Stimulated activated CD8-positive, alpha-beta memory T cell treated with anti-CD3 and anti-CD28 coated beads, Interleukin-15, amount 100 ng/mL, for 48 hours (primary cell): ENCODE measurements around the gene TMCC3.

ENCODE experiments used
- DNase-seq, 2 donors: peaks; one replicate each; pipeline ENCODE4 v3.0.0-alpha.2; 2020; ENCODE audit warnings: low read depth in 2 of 2

The TMCC3 gene

GRCh38 chr12:94671917-94672316, 21.6 kb upstream of the TMCC3 start:
- DNase-seq = no peak

GRCh38 chr12:94670898-94671297, 20.5 kb upstream of the TMCC3 start:
- no peak for DNase-seq

GRCh38 chr12:94670075-94670474, 19.7 kb upstream of the TMCC3 start:
- no peak for DNase-seq

GRCh38 chr12:94667031-94667540, 16.7 kb upstream of the TMCC3 start:
- no peak for DNase-seq

- no peak for DNase-seq
These were observed 15.8 kb upstream of the TMCC3 start for GRCh38 chr12:94666158-94666557.

GRCh38 chr12:94663702-94664101, 13.3 kb upstream of the TMCC3 start:
- DNase-seq = no peak

GRCh38 chr12:94663071-94663470, 12.7 kb upstream of the TMCC3 start:
- DNase-seq = no peak

- DNase-seq = no peak
These were observed 10.1 kb upstream of the TMCC3 start for GRCh38 chr12:94660436-94660835.

- no peak for DNase-seq
These were observed 9.1 kb upstream of the TMCC3 start for GRCh38 chr12:94659346-94659930.

GRCh38 chr12:94658931-94659330, 8.6 kb upstream of the TMCC3 start:
- no peak for DNase-seq

GRCh38 chr12:94656556-94656955, 6.2 kb upstream of the TMCC3 start:
- no peak for DNase-seq

GRCh38 chr12:94649349-94650142, 811 bp downstream of the TMCC3 start:
- no peak for DNase-seq

GRCh38 chr12:94648578-94648977, 1.8 kb downstream of the TMCC3 start:
- no peak for DNase-seq

GRCh38 chr12:94644141-94644979, 6.0 kb downstream of the TMCC3 start:
- no peak for DNase-seq

GRCh38 chr12:94643606-94644005, 6.8 kb downstream of the TMCC3 start:
- no peak for DNase-seq

- DNase-seq = no peak
These were observed 9.1 kb downstream of the TMCC3 start for GRCh38 chr12:94641283-94641682.

GRCh38 chr12:94640134-94640928, 10.0 kb downstream of the TMCC3 start:
- DNase-seq = peak; percentile 45 to 53

- DNase-seq = no peak
These were observed 11.8 kb downstream of the TMCC3 start for GRCh38 chr12:94638521-94638920.

- DNase-seq = no peak
These were observed 12.8 kb downstream of the TMCC3 start for GRCh38 chr12:94637390-94638113.

- DNase-seq = no peak
These were observed 13.8 kb downstream of the TMCC3 start for GRCh38 chr12:94636462-94637085.
